ENCODE measurements around the gene WDR5. TPM values are rescaled to one million over a fixed set of nuclear protein-coding genes. Genes with fewer than 3 reads are reported as not detected.

The WDR5 gene
- total and polyA plus RNA-seq, 2 experiments from 2014 or later: 19.8 to 20.2 TPM

DNA sequence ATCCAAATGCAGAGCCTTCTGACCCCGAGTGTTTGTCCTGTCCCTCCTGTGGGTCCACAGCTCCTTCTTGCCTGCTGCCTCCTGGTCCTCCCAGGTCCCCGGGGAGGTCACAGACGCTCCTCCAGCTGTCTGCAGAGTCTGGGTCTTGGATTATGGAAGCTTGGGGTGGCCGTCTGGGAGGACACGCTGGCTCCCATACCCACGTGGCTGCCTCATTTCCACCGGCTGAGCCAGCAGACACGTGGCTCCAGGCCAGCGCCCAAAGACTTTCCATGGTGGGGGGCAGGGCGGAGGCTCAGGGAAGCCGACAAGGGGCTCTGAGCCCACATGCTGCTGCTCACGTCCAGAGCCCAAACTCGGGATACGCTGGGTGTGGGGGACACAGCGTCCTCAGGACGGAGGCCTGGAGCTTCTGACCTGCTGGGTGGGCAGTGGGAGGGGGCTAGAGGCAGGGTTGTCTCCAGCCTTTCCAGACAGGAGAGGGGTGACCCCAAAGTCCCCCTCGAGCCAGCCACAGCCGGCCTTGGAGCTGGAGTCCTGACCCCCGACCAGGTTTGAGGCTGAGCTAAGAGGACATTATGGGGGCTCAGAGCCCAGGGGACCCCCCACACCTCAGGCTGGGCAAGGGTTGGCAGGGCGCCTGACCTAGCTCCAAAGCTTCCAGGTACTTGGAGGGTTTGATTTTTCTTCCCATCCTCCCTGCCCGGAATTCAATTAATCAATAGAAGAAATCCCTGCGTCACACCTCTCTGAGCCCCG lies 52.7 kb downstream of the WDR5 start:
- no peaks in the 10 kb centered on the region for H3K36me3 ChIP-seq (replicated peaks; ENCODE audit: insufficient read depth, low read depth)
- H3K4me3 ChIP-seq: no peak overlapping the region
- no peaks in the 10 kb centered on the region for H3K9me3 ChIP-seq (ENCODE audit: low read depth)
- no peak for DNase-seq (ENCODE audit: low spot score)
- no peaks in the 10 kb centered on the region for H3K79me2 ChIP-seq
- TF ChIP-seq EZH2 (IDR thresholded peaks at IDR 0.05; ENCODE audit: borderline replicate concordance): no peak
- no peak for TF ChIP-seq EZH2phosphoT487 (IDR thresholded peaks at IDR 0.05; ENCODE audit: low read depth, severe bottlenecking, unreplicated experiment)
- TF ChIP-seq, protein P1, sequence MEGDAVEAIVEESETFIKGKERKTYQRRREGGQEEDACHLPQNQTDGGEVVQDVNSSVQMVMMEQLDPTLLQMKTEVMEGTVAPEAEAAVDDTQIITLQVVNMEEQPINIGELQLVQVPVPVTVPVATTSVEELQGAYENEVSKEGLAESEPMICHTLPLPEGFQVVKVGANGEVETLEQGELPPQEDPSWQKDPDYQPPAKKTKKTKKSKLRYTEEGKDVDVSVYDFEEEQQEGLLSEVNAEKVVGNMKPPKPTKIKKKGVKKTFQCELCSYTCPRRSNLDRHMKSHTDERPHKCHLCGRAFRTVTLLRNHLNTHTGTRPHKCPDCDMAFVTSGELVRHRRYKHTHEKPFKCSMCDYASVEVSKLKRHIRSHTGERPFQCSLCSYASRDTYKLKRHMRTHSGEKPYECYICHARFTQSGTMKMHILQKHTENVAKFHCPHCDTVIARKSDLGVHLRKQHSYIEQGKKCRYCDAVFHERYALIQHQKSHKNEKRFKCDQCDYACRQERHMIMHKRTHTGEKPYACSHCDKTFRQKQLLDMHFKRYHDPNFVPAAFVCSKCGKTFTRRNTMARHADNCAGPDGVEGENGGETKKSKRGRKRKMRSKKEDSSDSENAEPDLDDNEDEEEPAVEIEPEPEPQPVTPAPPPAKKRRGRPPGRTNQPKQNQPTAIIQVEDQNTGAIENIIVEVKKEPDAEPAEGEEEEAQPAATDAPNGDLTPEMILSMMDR (IDR thresholded peaks at IDR 0.05; ENCODE audit: poor library complexity): no peak
- no peak overlapping the region for H3K4me2 ChIP-seq
- H3K27ac ChIP-seq: no peak overlapping the region
- no peaks in the 10 kb centered on the region for H4K20me1 ChIP-seq (ENCODE audit: insufficient read depth, poor library complexity, severe bottlenecking)
- peaks cover 10% of the 10 kb centered on the region for H3K4me1 ChIP-seq (ENCODE audit: insufficient read depth)
- 70% methylated on average over 23 of the region's 23 CpGs for WGBS (ENCODE audit: low lambda C conversion rate, missing lambda C conversion rate)
- H3K27me3 ChIP-seq: no peaks in the 10 kb centered on the region
- no peak overlapping the region for H2AFZ ChIP-seq
- H3K9me2 ChIP-seq (replicated peaks; ENCODE audit: insufficient read depth): no peaks in the 10 kb centered on the region

DNA sequence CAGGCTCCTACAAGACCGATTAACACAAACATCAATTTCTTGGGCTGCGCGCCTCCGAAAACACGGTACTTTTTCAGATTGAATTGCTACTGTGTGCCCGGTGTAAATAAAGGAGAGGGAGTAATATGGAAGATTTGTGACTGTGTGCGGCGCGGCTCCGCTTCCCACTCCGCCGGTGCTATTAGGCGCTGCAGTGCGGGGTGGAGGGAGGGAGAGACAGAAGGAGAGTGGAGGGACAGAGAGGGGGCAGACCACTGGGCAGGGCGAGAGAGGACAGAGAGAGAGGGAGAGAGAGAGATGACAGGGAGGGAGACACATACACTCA lies 53.2 kb downstream of the WDR5 start:
- WGBS (ENCODE audit: low lambda C conversion rate, missing lambda C conversion rate): 66% methylated on average over 15 of the region's 15 CpGs
- no peaks in the 10 kb centered on the region for H3K9me3 ChIP-seq (ENCODE audit: low read depth)
- no peak for DNase-seq (ENCODE audit: low spot score)
- H4K20me1 ChIP-seq (ENCODE audit: insufficient read depth, poor library complexity, severe bottlenecking): no peaks in the 10 kb centered on the region
- H3K9me2 ChIP-seq (replicated peaks; ENCODE audit: insufficient read depth): no peaks in the 10 kb centered on the region
- H3K4me3 ChIP-seq: no peak overlapping the region
- H3K4me1 ChIP-seq (ENCODE audit: insufficient read depth): peaks cover 10% of the 10 kb centered on the region
- TF ChIP-seq EZH2 (IDR thresholded peaks at IDR 0.05; ENCODE audit: borderline replicate concordance) (no peak), EZH2phosphoT487 (IDR thresholded peaks at IDR 0.05; ENCODE audit: low read depth, severe bottlenecking, unreplicated experiment) (no peak)
- TF ChIP-seq, protein P1 (IDR thresholded peaks at IDR 0.05; ENCODE audit: poor library complexity): no peak
- no peaks in the 10 kb centered on the region for H3K79me2 ChIP-seq
- no peaks in the 10 kb centered on the region for H3K36me3 ChIP-seq (replicated peaks; ENCODE audit: insufficient read depth, low read depth)
- no peak overlapping the region for H2AFZ ChIP-seq
- no peak overlapping the region for H3K4me2 ChIP-seq
- H3K27me3 ChIP-seq: no peaks in the 10 kb centered on the region
- no peak overlapping the region for H3K27ac ChIP-seq

DNA sequence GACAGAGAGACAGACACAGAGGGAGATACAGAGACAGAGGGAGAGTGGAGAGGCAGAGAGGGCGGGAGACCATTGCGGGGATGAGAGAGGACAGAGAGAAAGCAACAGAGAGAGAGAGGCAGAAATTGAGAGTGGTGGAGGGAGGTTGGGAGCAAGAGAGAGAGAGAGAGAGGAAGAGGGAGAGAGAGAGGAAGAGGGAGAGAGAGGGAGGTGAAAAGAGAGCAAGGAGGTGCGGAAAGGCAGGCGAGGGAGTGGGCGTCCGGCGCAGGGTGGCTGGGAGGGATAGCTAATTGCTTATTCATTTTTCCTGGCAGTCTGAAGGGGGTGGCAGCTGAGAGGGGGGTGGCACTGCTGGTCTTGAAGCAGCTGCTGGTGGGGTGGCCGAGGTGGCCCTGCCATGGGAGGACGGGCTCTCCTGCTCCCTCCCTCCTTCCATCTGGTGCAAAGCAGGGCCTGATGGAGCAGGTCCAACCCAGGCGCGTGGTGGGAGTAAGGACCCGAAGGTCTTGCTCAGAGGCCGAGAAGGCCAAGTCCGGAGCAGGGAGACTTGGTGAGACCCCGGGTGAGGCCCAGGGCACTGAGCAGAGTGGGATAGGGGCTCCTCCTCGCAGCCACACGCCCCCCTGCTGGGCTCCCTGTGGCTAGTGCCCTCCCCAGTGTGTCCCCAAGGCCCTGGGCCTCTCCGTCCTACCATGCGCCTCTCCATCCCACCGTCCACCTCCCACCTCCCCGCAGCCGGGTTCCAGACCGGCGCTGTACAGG lies 53.8 kb downstream of the WDR5 start:
- Histone ChIP-seq H3K4me2 (no peak overlapping the region), H3K27me3 (no peaks in the 10 kb centered on the region), H3K9me3 (ENCODE audit: low read depth) (no peaks in the 10 kb centered on the region), H4K20me1 (ENCODE audit: insufficient read depth, poor library complexity, severe bottlenecking) (no peaks in the 10 kb centered on the region), H3K9me2 (replicated peaks; ENCODE audit: insufficient read depth) (no peaks in the 10 kb centered on the region), H3K36me3 (replicated peaks; ENCODE audit: insufficient read depth, low read depth) (no peaks in the 10 kb centered on the region), H3K27ac (no peak overlapping the region), H3K4me3 (no peak overlapping the region), H2AFZ (no peak overlapping the region), H3K4me1 (ENCODE audit: insufficient read depth) (peaks cover 10% of the 10 kb centered on the region), H3K79me2 (no peaks in the 10 kb centered on the region)
- WGBS (ENCODE audit: low lambda C conversion rate, missing lambda C conversion rate): 88% methylated on average over 22 of the region's 24 CpGs
- DNase-seq (ENCODE audit: low spot score): no peak
- TF ChIP-seq EZH2phosphoT487 (IDR thresholded peaks at IDR 0.05; ENCODE audit: low read depth, severe bottlenecking, unreplicated experiment) (no peak), EZH2 (IDR thresholded peaks at IDR 0.05; ENCODE audit: borderline replicate concordance) (no peak)
- TF ChIP-seq, protein P1 (IDR thresholded peaks at IDR 0.05; ENCODE audit: poor library complexity): no peak

All from hepatocyte (in vitro differentiated cells).